HG03103 (cell line): ENCODE results near the gene TNKS1BP1.

Source experiments
- ATAC-seq: cut with Tn5 transposase; IDR thresholded peaks from one replicate; pipeline ENCODE4 v1.9.1; 2021; ENCODE audit warnings: low read depth; ENCODE audit not compliant: unreplicated experiment

The TNKS1BP1 gene

GRCh38 chr11:57312511-57313021 lies 12.2 kb downstream of the TNKS1BP1 start:
- no peak for ATAC-seq

GRCh38 chr11:57311109-57311936 lies 13.4 kb downstream of the TNKS1BP1 start:
- peak; percentile 96 for ATAC-seq

- no peak for ATAC-seq
Observed at GRCh38 chr11:57310630-57311086, 14.1 kb downstream of the TNKS1BP1 start.

GRCh38 chr11:57310091-57310490 lies 14.7 kb downstream of the TNKS1BP1 start:
- ATAC-seq, result no peak

GRCh38 chr11:57309106-57310059 lies 15.4 kb downstream of the TNKS1BP1 start:
- no peak for ATAC-seq

- ATAC-seq, result no peak
Observed at GRCh38 chr11:57308426-57309060, 16.2 kb downstream of the TNKS1BP1 start.

- no peak for ATAC-seq
Observed at GRCh38 chr11:57307666-57308270, 17.0 kb downstream of the TNKS1BP1 start.

GRCh38 chr11:57306940-57307565 lies 17.7 kb downstream of the TNKS1BP1 start:
- no peak for ATAC-seq

GRCh38 chr11:57306161-57306876 lies 18.4 kb downstream of the TNKS1BP1 start:
- no peak for ATAC-seq

GRCh38 chr11:57305523-57305922 lies 19.2 kb downstream of the TNKS1BP1 start:
- ATAC-seq, result no peak

- no peak for ATAC-seq
Observed at GRCh38 chr11:57303990-57304579, 20.7 kb downstream of the TNKS1BP1 start.

GRCh38 chr11:57303280-57303989 lies 21.3 kb downstream of the TNKS1BP1 start:
- ATAC-seq, result no peak

- no peak for ATAC-seq
Observed at GRCh38 chr11:57302489-57302888, 22.3 kb downstream of the TNKS1BP1 start.

GRCh38 chr11:57301711-57302423 lies 22.9 kb downstream of the TNKS1BP1 start:
- no peak for ATAC-seq

- no peak for ATAC-seq
Observed at GRCh38 chr11:57300785-57301184, 24.0 kb downstream of the TNKS1BP1 start.

GRCh38 chr11:57299150-57299737 lies 25.5 kb downstream of the TNKS1BP1 start:
- ATAC-seq, result no peak

- ATAC-seq, result no peak
Observed at GRCh38 chr11:57297221-57297620, 27.5 kb downstream of the TNKS1BP1 start.
